Sigmoid colon (tissue), 3 donors: ENCODE measurements around the gene FEN1.

Experiments used
- POLR2A ChIP-seq, 2 donors: fragments of 450-650 bp; IDR thresholded peaks; one replicate each; pipeline ENCODE4 v1.6.1; 2016; ENCODE audit warnings: antibody characterized with exemption in 2 of 2, mild to moderate bottlenecking in 2 of 2, moderate library complexity in 2 of 2
- TF ChIP-seq, protein P1 (sequence below), 4 experiments: fragments of 450-650 bp in 3 of 4; fragments of 200-600 bp in 1 of 4; IDR thresholded peaks; one replicate each; pipeline ENCODE4 v1.5.1; 2016 to 2019; ENCODE audit warnings: antibody characterized with exemption in 4 of 4, mild to moderate bottlenecking in 3 of 4, moderate library complexity in 2 of 4

GRCh38 chr11:61828379-61828628, 35.6 kb downstream of the FEN1 start:
- TF ChIP-seq, protein P1, sequence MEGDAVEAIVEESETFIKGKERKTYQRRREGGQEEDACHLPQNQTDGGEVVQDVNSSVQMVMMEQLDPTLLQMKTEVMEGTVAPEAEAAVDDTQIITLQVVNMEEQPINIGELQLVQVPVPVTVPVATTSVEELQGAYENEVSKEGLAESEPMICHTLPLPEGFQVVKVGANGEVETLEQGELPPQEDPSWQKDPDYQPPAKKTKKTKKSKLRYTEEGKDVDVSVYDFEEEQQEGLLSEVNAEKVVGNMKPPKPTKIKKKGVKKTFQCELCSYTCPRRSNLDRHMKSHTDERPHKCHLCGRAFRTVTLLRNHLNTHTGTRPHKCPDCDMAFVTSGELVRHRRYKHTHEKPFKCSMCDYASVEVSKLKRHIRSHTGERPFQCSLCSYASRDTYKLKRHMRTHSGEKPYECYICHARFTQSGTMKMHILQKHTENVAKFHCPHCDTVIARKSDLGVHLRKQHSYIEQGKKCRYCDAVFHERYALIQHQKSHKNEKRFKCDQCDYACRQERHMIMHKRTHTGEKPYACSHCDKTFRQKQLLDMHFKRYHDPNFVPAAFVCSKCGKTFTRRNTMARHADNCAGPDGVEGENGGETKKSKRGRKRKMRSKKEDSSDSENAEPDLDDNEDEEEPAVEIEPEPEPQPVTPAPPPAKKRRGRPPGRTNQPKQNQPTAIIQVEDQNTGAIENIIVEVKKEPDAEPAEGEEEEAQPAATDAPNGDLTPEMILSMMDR (IDR thresholded peaks at IDR 0.05), result no peak
- TF ChIP-seq POLR2A (IDR thresholded peaks at IDR 0.05), result no peak
